ENCODE data around the gene VRK3.

DNA sequence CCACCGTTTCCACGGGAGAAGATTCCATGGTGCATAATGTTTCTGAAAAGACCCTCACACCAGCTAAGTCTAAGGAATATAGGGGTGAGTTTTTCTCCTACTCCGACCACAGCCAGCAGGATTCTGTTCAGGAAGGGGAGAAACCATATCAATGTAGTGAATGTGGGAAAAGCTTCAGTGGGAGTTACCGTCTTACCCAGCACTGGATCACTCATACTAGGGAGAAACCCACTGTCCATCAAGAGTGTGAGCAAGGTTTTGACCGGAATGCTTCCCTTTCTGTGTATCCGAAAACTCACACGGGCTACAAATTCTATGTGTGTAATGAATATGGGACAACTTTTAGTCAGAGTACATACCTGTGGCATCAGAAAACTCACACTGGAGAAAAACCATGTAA lies 19.8 kb upstream of the VRK3 start:
- no peak for TF ChIP-seq POLR2A (IDR thresholded peaks at IDR 0.05)
- TF ChIP-seq, protein P1, sequence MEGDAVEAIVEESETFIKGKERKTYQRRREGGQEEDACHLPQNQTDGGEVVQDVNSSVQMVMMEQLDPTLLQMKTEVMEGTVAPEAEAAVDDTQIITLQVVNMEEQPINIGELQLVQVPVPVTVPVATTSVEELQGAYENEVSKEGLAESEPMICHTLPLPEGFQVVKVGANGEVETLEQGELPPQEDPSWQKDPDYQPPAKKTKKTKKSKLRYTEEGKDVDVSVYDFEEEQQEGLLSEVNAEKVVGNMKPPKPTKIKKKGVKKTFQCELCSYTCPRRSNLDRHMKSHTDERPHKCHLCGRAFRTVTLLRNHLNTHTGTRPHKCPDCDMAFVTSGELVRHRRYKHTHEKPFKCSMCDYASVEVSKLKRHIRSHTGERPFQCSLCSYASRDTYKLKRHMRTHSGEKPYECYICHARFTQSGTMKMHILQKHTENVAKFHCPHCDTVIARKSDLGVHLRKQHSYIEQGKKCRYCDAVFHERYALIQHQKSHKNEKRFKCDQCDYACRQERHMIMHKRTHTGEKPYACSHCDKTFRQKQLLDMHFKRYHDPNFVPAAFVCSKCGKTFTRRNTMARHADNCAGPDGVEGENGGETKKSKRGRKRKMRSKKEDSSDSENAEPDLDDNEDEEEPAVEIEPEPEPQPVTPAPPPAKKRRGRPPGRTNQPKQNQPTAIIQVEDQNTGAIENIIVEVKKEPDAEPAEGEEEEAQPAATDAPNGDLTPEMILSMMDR (IDR thresholded peaks at IDR 0.05), result no peak
